HL-60 (cell line): Measurements from ENCODE around the gene CBX3.

Experiments
- DNase-seq, 2 experiments: peaks; one replicate each; pipeline ENCODE4 v3.0.0-alpha.2; 2010 to 2020; ENCODE audit warnings: low read depth in 1 of 2, low spot score in 1 of 2
- H3K27ac ChIP-seq: fragments of 250-450 bp; sonication (Bioruptor Pico); replicated peaks from 2 replicates; pipeline ENCODE4 v1.5.1; 2020; ENCODE audit warnings: mild to moderate bottlenecking, moderate library complexity
- H3K27me3 ChIP-seq: fragments of 250-450 bp; sonication (Bioruptor Pico); 2 replicates; pipeline ENCODE4 v1.5.1; 2021; ENCODE audit warnings: mild to moderate bottlenecking, moderate library complexity; ENCODE audit not compliant: insufficient read depth, poor library complexity, severe bottlenecking
- H3K4me3 ChIP-seq: replicated peaks from 2 replicates; pipeline ENCODE4 v1.5.1; 2011; ENCODE audit warnings: mild to moderate bottlenecking, control low read depth, low read length; ENCODE audit not compliant: insufficient read depth
- CTCF ChIP-seq: IDR thresholded peaks from one replicate; pipeline ENCODE4 v1.5.1; 2011; ENCODE audit warnings: low read length, control low read depth, inconsistent platforms; ENCODE audit not compliant: insufficient read depth
- GABPA ChIP-seq: IDR thresholded peaks from 2 replicates; pipeline ENCODE4 v1.6.1; 2012; ENCODE audit warnings: low read depth
- POLR2AphosphoS5 ChIP-seq: IDR thresholded peaks from 2 replicates; pipeline ENCODE4 v1.6.1; 2012; ENCODE audit warnings: low read depth
- SPI1 ChIP-seq: IDR thresholded peaks from 2 replicates; pipeline ENCODE4 v1.6.1; 2012; ENCODE audit warnings: low read depth, mild to moderate bottlenecking, borderline replicate concordance
- TF ChIP-seq, protein P1 (sequence below): IDR thresholded peaks from 2 replicates; pipeline ENCODE4 v1.6.1; 2012; ENCODE audit warnings: low read depth; ENCODE audit not compliant: insufficient replicate concordance

The CBX3 gene

GRCh38 chr7:26197153-26198115 is 4.1 kb upstream of the CBX3 start:
- no peaks in the 10 kb centered on the region for H3K27me3 ChIP-seq
- peak overlapping the region; percentile 5; the same call in 1 of the 2 replicates for H3K27ac ChIP-seq
- DNase-seq: peak in 1 of 2 experiments; percentile 37
- H3K4me3 ChIP-seq: peak overlapping the region; percentile 77
- peak; percentile 56; the same call in 1 of the 2 replicates for TF ChIP-seq SPI1
- TF ChIP-seq CTCF: no peak
- TF ChIP-seq GABPA: no peak
- TF ChIP-seq, protein P1, sequence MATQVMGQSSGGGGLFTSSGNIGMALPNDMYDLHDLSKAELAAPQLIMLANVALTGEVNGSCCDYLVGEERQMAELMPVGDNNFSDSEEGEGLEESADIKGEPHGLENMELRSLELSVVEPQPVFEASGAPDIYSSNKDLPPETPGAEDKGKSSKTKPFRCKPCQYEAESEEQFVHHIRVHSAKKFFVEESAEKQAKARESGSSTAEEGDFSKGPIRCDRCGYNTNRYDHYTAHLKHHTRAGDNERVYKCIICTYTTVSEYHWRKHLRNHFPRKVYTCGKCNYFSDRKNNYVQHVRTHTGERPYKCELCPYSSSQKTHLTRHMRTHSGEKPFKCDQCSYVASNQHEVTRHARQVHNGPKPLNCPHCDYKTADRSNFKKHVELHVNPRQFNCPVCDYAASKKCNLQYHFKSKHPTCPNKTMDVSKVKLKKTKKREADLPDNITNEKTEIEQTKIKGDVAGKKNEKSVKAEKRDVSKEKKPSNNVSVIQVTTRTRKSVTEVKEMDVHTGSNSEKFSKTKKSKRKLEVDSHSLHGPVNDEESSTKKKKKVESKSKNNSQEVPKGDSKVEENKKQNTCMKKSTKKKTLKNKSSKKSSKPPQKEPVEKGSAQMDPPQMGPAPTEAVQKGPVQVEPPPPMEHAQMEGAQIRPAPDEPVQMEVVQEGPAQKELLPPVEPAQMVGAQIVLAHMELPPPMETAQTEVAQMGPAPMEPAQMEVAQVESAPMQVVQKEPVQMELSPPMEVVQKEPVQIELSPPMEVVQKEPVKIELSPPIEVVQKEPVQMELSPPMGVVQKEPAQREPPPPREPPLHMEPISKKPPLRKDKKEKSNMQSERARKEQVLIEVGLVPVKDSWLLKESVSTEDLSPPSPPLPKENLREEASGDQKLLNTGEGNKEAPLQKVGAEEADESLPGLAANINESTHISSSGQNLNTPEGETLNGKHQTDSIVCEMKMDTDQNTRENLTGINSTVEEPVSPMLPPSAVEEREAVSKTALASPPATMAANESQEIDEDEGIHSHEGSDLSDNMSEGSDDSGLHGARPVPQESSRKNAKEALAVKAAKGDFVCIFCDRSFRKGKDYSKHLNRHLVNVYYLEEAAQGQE: no peak
- peak; percentile 38 for TF ChIP-seq POLR2AphosphoS5

GRCh38 chr7:26198133-26198780 is 3.3 kb upstream of the CBX3 start:
- TF ChIP-seq, protein P1: no peak
- no peak for TF ChIP-seq SPI1
- TF ChIP-seq CTCF: peak; percentile 32
- TF ChIP-seq POLR2AphosphoS5: no peak
- no peak for TF ChIP-seq GABPA
- no peak for DNase-seq
- Histone ChIP-seq H3K27me3 (no peaks in the 10 kb centered on the region), H3K4me3 (peak overlapping the region; percentile 77), H3K27ac (peak overlapping the region; percentile 100)

DNA sequence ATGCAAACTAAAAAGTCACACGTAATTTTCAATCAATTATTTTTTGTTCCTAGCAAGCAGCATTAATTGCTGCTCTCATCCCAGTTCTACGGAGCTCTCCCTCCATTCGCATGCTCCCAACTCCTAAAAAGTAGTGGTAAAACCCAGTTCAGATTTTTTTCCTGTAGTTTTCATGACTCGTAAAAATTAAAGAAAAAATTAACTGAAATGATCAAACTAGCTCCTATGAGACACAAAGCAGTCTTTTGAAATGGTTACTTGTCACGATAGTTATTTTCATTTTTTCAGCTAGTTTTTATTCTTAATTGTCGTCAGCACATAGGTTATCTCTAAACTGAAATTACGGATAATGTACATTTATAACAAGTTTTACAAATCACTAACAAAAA is 2.8 kb upstream of the CBX3 start:
- H3K27ac ChIP-seq: peak overlapping the region; percentile 100

More for the DNA sequence above, 2.8 kb upstream of the CBX3 start:
- H3K4me3 ChIP-seq: peak overlapping the region; percentile 77
- TF ChIP-seq POLR2AphosphoS5 (no peak), SPI1 (no peak), GABPA (no peak), CTCF (no peak)
- TF ChIP-seq, protein P1: no peak
- no peak for DNase-seq
- no peaks in the 10 kb centered on the region for H3K27me3 ChIP-seq
